Ishikawa (cell line): Measurements from ENCODE around the gene SNRNP200.

Source experiments
- CEBPB ChIP-seq: IDR thresholded peaks from 2 replicates; pipeline ENCODE4 v1.6.1; 2012
- CREB1 ChIP-seq: IDR thresholded peaks from 2 replicates; pipeline ENCODE4 v1.6.1; 2012; ENCODE audit warnings: low read depth
- EP300 ChIP-seq: IDR thresholded peaks from 2 replicates; pipeline ENCODE4 v1.6.1; 2012; ENCODE audit warnings: borderline replicate concordance
- FOXM1 ChIP-seq: IDR thresholded peaks from 2 replicates; pipeline ENCODE4 v1.6.1; 2012; ENCODE audit warnings: low read depth, borderline replicate concordance
- TAF1 ChIP-seq: IDR thresholded peaks from 2 replicates; pipeline ENCODE4 v1.6.1; 2012; ENCODE audit warnings: low read depth, mild to moderate bottlenecking
- TCF12 ChIP-seq: IDR thresholded peaks from 2 replicates; pipeline ENCODE4 v1.6.1; 2012; ENCODE audit warnings: low read depth
- TEAD4 ChIP-seq: IDR thresholded peaks from 2 replicates; pipeline ENCODE4 v1.6.1; 2012
- ZBTB7A ChIP-seq: IDR thresholded peaks from 2 replicates; pipeline ENCODE4 v1.6.1; 2012; ENCODE audit warnings: low read depth

- TF ChIP-seq ZBTB7A (no peak), FOXM1 (no peak), EP300 (no peak), TEAD4 (no peak), CEBPB (no peak), TCF12 (no peak), TAF1 (no peak), CREB1 (no peak)
These were observed 38.7 kb upstream of the SNRNP200 start for GRCh38 chr2:96344011-96344410.
